T-helper 1 cell (primary cell): ENCODE data around the gene MAVS.

Experiments used
- DNase-seq, 5 donors: peaks; one replicate each; pipeline ENCODE4 v3.0.0-alpha.2; 2012 to 2020

MAVS gene

GRCh38 chr20:3911956-3912355 is 65.3 kb downstream of the MAVS start:
- no peak for DNase-seq

DNA sequence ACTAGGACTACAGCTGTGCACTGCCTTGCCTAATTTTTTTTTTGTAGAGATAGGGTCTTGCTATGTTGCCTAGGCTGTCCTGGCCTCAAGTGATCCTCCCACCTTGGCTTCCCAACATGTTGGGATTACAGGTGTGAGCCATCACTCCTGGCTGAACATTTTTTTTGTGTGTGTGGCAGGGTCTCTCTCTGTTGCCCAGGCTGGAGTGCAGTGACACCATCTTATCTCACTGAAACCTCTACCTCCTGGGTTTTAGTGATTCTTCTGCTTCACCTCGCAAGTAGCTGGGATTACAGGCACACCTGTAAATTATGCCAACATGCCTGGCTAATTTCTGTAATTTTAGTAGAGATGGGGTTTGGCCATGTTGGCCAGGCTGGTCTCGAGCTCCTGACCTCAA is 67.8 kb downstream of the MAVS start:
- DNase-seq = no peak

GRCh38 chr20:3915691-3916090 is 69.1 kb downstream of the MAVS start:
- DNase-seq = no peak

DNA sequence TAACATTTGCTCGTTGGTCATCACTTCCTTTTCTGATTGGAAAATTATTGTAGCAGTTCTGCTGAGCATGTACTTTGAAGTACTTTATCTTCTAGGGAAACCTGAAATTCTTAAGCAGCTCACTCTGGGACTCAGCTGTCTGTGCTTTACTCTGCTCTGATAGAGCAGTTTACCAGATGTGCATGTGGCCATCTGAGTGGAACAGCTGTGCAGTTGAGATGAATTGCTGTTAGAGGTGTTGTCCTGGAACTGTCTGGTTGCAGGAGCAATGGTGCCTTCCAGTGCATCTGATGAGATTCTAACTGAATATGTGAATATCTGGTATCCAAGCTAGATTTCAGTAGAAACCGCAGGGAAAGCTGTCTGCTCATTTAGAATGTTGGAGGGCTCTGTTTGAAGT is 69.7 kb downstream of the MAVS start:
- DNase-seq = no peak

DNA sequence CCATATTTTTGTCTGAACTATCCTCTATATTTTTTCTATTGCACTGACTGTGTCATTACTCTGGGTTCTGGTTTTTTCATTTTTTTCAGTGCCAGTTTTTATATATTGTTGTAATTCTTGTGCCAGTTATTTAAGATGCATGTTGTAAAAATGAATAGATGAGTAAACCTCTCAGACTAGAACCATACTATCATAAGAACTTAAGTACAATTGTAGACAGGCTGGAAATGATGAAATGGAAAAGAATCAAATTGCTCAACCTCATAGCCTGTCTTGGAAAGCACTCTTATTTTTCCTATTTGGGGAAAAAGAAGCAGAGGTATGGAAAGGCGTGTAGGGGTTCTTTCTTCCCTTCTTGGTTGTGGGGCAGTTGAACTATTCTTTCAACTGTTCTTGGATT is 72.7 kb downstream of the MAVS start:
- no peak for DNase-seq

DNA sequence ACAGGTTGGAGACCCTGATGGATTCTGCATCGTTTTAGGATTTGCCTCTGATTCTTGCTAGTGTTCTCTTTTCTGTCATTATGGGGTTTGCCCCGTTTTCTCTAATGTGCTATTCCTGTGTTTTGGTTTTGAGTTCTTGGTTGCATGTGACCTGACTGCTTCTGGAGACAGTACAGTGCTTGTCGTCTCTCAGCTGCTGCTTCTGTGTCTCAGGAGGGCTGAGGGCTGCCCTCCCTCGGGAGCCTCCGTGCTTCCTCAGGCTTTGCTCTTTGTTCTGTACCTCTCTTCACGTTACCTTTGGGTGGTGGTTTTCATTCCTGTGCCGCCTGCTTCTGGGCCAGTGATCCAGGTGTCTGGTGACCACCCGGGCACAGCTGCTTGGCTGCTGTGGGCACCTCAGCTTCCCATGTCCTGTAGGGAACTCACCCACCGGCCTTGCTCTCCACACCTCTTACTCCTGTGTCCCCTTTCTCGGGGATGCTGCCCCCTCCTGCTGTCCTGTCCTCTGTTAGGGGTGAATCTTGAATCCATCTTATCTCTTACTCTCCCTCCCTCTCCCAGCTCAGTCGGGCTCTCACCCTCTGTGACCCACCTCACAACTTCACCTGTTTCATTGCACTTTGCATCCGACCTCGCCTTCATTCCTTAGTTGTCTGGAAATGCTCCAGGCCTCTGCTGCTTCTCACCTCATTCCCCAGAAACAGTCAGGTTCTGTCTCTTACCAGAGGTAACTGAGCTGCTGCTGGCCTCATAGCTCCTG is 75.8 kb downstream of the MAVS start:
- no peak for DNase-seq

GRCh38 chr20:3922983-3923339 is 76.3 kb downstream of the MAVS start:
- no peak for DNase-seq

- DNase-seq = no peak
These were observed 77.2 kb downstream of the MAVS start for GRCh38 chr20:3923818-3924217.

GRCh38 chr20:3924304-3925112 is 77.9 kb downstream of the MAVS start:
- no peak for DNase-seq

GRCh38 chr20:3925113-3925695 is 78.6 kb downstream of the MAVS start:
- DNase-seq = no peak
